Astrocyte of the spinal cord (primary cell): ENCODE data around the gene PSME1.

Experiments
- DNase-seq: peaks from one replicate; pipeline ENCODE4 v3.0.0; 2011; ENCODE audit warnings: low read depth, low spot score
- H3K4me3 ChIP-seq: 2 replicates; pipeline ENCODE4 v1.5.1; 2011; ENCODE audit warnings: low read depth, mild to moderate bottlenecking, low read length, moderate library complexity
- CTCF ChIP-seq: IDR thresholded peaks from 2 replicates; pipeline ENCODE4 v1.5.1; 2012; ENCODE audit warnings: low read depth, mild to moderate bottlenecking, low read length, inconsistent platforms
- in situ Hi-C: cut with HindIII; loops from 2 replicates; pipeline ENCODE4 v1.10.0; 2017; ENCODE audit warnings: low sequenced_read_pairs

PSME1 gene

GRCh38 chr14:24179294-24179960 lies 43.4 kb downstream of the PSME1 start:
- H3K4me3 ChIP-seq = no peak overlapping the region
- in situ Hi-C loops = no loop called here
- no peak for TF ChIP-seq CTCF
- no peak for DNase-seq

GRCh38 chr14:24179961-24180796 lies 44.2 kb downstream of the PSME1 start:
- DNase-seq = peak; percentile 90
- TF ChIP-seq CTCF = no peak
- H3K4me3 ChIP-seq = no peak overlapping the region
- in situ Hi-C loops = no loop called here

GRCh38 chr14:24181371-24182077 lies 45.5 kb downstream of the PSME1 start:
- TF ChIP-seq CTCF = no peak
- in situ Hi-C loops = no loop called here
- H3K4me3 ChIP-seq = no peak overlapping the region
- DNase-seq = no peak

- H3K4me3 ChIP-seq = no peak overlapping the region
- TF ChIP-seq CTCF = no peak
- in situ Hi-C loops = no loop called here
- DNase-seq = no peak
Observed at GRCh38 chr14:24182110-24182882, 46.3 kb downstream of the PSME1 start.

- in situ Hi-C loops = no loop called here
- DNase-seq = no peak
- TF ChIP-seq CTCF = no peak
- H3K4me3 ChIP-seq = no peak overlapping the region
Observed at GRCh38 chr14:24183014-24183481, 47.1 kb downstream of the PSME1 start.
